Measurements from ENCODE around the gene VPS13C. TPM values are rescaled to one million over a fixed set of nuclear protein-coding genes. Genes with fewer than 3 reads are reported as not detected.

The VPS13C gene
- total and polyA plus RNA-seq, 2 donors (not counting 1 experiment from before 2014, with no cell fraction given): 40.0 to 236 TPM

GRCh38 chr15:62026487-62027262 is 33.6 kb downstream of the VPS13C start:
- TF ChIP-seq EZH2 (IDR thresholded peaks at IDR 0.05; ENCODE audit: borderline replicate concordance, insufficient read depth, low read depth, low read length, poor library complexity, severe bottlenecking): no peak
- no peak for TF ChIP-seq CTCF (IDR thresholded peaks at IDR 0.05)
- Histone ChIP-seq H3K36me3 (replicated peaks in 1 of 2; ENCODE audit: control extremely low read depth in 1 of 2, control insufficient read depth in 1 of 2, extremely low read depth in 1 of 2, insufficient read depth in 2 of 2, low read length in 1 of 2) (peaks cover 7 to 42% of the 10 kb centered on the region in 2 experiments), H3K4me3 (ENCODE audit: control extremely low read depth in 1 of 5, extremely low read depth in 1 of 5, insufficient read depth in 1 of 5, low read depth in 2 of 5, low read length in 4 of 5) (no peak overlapping the region), H3K9me3 (ENCODE audit: control extremely low read depth in 1 of 3, control insufficient read depth in 2 of 3, insufficient read depth in 1 of 3, low read length in 2 of 3) (no peaks in the 10 kb centered on the region), H3K4me1 (ENCODE audit: control insufficient read depth in 2 of 2, insufficient read depth in 2 of 2, low read length in 2 of 2) (peaks cover 0 to 18% of the 10 kb centered on the region in 2 donors), H3K9ac (ENCODE audit: low read length) (no peak overlapping the region), H3K27me3 (replicated peaks in 1 of 4; ENCODE audit: control extremely low read depth in 1 of 4, control insufficient read depth in 3 of 4, insufficient read depth in 4 of 4, low read length in 3 of 4) (no peaks in the 10 kb centered on the region), H3K79me2 (ENCODE audit: control insufficient read depth, insufficient read depth, low read length) (no peaks in the 10 kb centered on the region), H3K4me2 (replicated peaks; ENCODE audit: low read depth, low read length, poor library complexity, severe bottlenecking) (peak overlapping the region; percentile 49), H4K20me1 (ENCODE audit: control insufficient read depth, insufficient read depth, low read length, poor library complexity, severe bottlenecking) (no peaks in the 10 kb centered on the region), H2AFZ (ENCODE audit: insufficient read depth, low read depth, low read length, poor library complexity, severe bottlenecking) (no peak overlapping the region), H3K27ac (ENCODE audit: low read length in 2 of 2) (peak overlapping the region in 1 of 2 donors; percentile 76)
- Mint-ChIP-seq H3K27me3 (no peaks in the 10 kb centered on the region), H3K4me1 (peaks cover 34% of the 10 kb centered on the region), H3K4me3 (peak overlapping the region; percentile 76), H3K27ac (peak overlapping the region; percentile 72), H3K9me3 (ENCODE audit: insufficient read depth) (no peaks in the 10 kb centered on the region)
- ChIA-PET POLR2A (interaction anchor here (1.0 kb wide), 1 partner anchor 34 kb away, joined by 4 read pairs; the partner anchor contains the start of gene VPS13C), CTCF (interaction anchor here (1.1 to 3.9 kb wide), 7 partner anchors 26 to 48 kb away, joined by 3 to 37 read pairs (median 5); partner anchors contain the start of genes C2CD4A and VPS13C)
- intact Hi-C loops (cut with micrococcal nuclease): loop anchor here (1.0 to 2.0 kb wide), 2 partner anchors 20 to 33 kb away; no protein-coding TSS in a partner anchor
- ATAC-seq (ENCODE audit: low read depth) (peak; percentile 77), DNase-seq (peak; percentile 16)
- WGBS (ENCODE audit: insufficient coverage): no CpG with 5 or more reads among the region's 2 CpGs
